HAP-1 (cell line): ENCODE results near the gene AMT.
"Not testable (repeated sequence)": the region's sequence is repeated elsewhere in the genome, so short reads cannot be mapped to it uniquely, and the experiment has no call there.

ENCODE experiments used
- DNase-seq, 2 experiments: peaks; one replicate each; pipeline ENCODE4 v3.0.0-alpha.2; 2016 to 2020; ENCODE audit warnings: low spot score in 2 of 2
- H3K27me3 ChIP-seq: fragments of 250-450 bp; sonication (Bioruptor Pico); 2 replicates; pipeline ENCODE4 v1.5.1; 2020; ENCODE audit warnings: low read depth, mild to moderate bottlenecking, moderate library complexity
- H3K36me3 ChIP-seq: fragments of 250-450 bp; sonication (Bioruptor Pico); replicated peaks from 2 replicates; pipeline ENCODE4 v1.5.1; 2020; ENCODE audit warnings: mild to moderate bottlenecking
- H3K4me1 ChIP-seq: fragments of 250-450 bp; sonication (Bioruptor Pico); 2 replicates; pipeline ENCODE4 v1.5.1; 2020; ENCODE audit warnings: mild to moderate bottlenecking
- H3K4me3 ChIP-seq: fragments of 250-450 bp; sonication (Bioruptor Pico); 2 replicates; pipeline ENCODE4 v1.5.1; 2020; ENCODE audit warnings: mild to moderate bottlenecking, moderate library complexity
- H3K9me3 ChIP-seq: fragments of 250-450 bp; sonication (Bioruptor Pico); 2 replicates; pipeline ENCODE4 v1.5.1; 2020; ENCODE audit warnings: mild to moderate bottlenecking, moderate library complexity
- in situ Hi-C: fragments of 300-500 bp; cut with MboI; formaldehyde crosslinking; loops from 3 replicates; pipeline ENCODE4 v1.14.3; 2020; ENCODE audit warnings: low sequenced_read_pairs, inconsistent platforms, mixed read lengths

AMT gene

GRCh38 chr3:49413338-49413734 is 8.9 kb downstream of the AMT start:
- H3K9me3 ChIP-seq, result no peaks in the 10 kb centered on the region
- in situ Hi-C loops, result no loop called here
- no peaks in the 10 kb centered on the region for H3K27me3 ChIP-seq
- peaks cover 25% of the 10 kb centered on the region for H3K4me1 ChIP-seq
- DNase-seq, result no peak
- H3K4me3 ChIP-seq, result peak overlapping the region; percentile 75; the same call in 1 of the 2 replicates
- peaks cover 42% of the 10 kb centered on the region for H3K36me3 ChIP-seq

GRCh38 chr3:49412632-49413337 is 9.5 kb downstream of the AMT start:
- Histone ChIP-seq H3K4me3 (peak overlapping the region; percentile 75), H3K36me3 (peaks cover 41% of the 10 kb centered on the region), H3K27me3 (no peaks in the 10 kb centered on the region), H3K4me1 (peaks cover 28% of the 10 kb centered on the region), H3K9me3 (no peaks in the 10 kb centered on the region)
- no peak for DNase-seq
- in situ Hi-C loops, result no loop called here

GRCh38 chr3:49411968-49412631 is 10.2 kb downstream of the AMT start, which contains the start of the genes RHOA and TCTA:
Gene RHOA (minus strand): TSS chr3:49411976. CDS start chr3:49375589, 36,387 bp downstream.
Gene TCTA (plus strand): TSS chr3:49412423. CDS start chr3:49412427, 4 bp downstream.
- DNase-seq, result peak; percentile 98 to 99
- Histone ChIP-seq H3K27me3 (no peaks in the 10 kb centered on the region), H3K4me1 (peaks cover 33% of the 10 kb centered on the region), H3K36me3 (peaks cover 34% of the 10 kb centered on the region), H3K4me3 (peak within 1 kb of the TSS; percentile 75), H3K9me3 (no peaks in the 10 kb centered on the region)
- in situ Hi-C loops, result no loop called here

DNA sequence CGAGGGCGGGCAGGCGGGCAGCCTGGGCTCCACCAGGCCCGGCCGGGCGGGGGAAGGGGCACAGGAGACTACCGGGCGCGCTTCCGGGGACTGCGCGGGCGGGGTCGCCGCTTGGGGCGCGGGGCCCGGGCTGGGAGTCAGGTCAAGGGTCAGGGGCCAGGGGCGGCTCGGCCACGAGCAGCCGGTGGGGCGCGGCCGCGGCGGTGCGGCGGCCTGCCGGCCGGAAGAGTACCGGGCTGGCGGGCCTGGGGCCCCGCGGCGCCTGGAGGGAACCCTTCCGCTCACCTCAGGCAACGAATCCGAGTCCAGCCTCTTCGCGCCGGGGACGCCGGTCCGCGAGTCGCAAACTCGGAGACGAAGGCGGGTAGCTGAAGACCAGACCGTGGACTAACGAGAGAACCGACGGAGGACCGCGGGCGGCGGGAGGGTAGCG is 10.7 kb downstream of the AMT start:
- Histone ChIP-seq H3K27me3 (no peaks in the 10 kb centered on the region), H3K4me1 (peaks cover 38% of the 10 kb centered on the region), H3K9me3 (no peaks in the 10 kb centered on the region), H3K4me3 (peak overlapping the region; percentile 75), H3K36me3 (peaks cover 29% of the 10 kb centered on the region)
- in situ Hi-C loops, result no loop called here
- peak in 1 of 2 experiments; percentile 49 for DNase-seq

DNA sequence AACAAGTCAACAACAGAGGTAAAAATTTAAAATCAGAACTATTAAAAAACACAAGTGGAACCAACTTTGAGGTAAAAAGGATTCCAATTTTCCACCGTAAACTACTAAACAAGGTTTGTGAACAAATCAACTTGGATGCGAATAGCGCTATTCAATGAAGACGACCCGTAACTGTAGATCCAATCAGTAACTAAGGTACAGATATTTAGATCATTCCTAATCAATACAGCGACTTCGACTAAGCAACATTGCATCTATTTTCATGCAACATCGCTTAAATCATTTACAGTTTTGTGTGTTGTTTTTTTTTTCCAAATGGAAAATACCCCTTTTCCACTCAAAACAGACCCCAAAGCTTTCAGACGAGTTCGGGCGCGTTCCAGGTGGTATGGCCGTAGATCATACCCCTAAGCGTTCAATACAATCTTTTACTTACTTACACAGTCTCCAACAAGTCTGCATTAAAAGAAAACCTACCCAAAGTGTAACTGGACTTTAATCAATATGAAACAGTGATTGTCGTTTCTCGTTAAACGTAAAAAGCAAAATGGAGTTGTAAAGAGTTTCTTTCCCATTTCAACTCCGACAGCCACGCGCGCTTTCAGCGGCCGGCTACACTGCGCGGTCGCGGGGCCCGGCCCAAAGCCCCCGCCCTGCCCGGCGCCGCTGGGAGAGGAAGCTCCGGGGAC is 11.3 kb downstream of the AMT start:
- DNase-seq, result no peak
- Histone ChIP-seq H3K9me3 (no peaks in the 10 kb centered on the region), H3K4me1 (peaks cover 44% of the 10 kb centered on the region), H3K36me3 (peaks cover 26% of the 10 kb centered on the region), H3K27me3 (no peaks in the 10 kb centered on the region), H3K4me3 (peak overlapping the region; percentile 75)
- in situ Hi-C loops, result no loop called here

DNA sequence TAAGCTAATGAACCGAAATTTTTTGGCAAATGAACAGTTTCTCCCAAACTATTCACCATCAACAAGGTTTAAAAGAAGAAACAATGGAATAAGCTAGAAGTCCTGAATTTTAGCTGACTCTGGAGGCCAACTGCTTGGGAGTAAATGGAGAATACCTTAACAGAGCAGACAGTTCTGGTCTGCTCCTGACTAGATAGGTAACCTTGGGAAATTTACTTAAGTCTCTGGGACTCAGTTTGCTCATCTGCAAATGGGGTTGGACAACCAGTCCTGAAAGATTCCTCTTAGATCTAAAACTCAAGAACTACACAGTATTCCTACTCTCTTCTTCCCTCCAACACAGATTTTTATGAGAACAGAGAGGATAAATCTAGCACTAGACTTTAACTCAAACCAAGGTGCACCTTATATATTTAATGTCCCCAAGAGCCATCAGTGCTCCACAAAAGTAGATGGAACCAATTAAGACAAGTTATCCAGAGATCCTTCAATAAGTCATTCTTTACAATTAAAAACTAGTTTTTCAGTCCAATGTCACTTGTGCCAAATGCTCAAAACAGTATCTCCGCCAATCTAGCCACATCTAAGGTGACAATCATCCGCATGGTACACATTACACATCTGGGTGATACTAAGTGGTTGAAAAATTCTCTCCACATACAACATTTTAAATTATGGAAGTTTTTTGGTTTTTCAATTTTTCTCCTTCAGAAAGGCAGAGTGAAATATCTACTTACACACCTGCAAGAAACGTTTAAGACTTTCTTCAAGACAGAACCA is 12.0 kb downstream of the AMT start:
- Histone ChIP-seq H3K9me3 (no peaks in the 10 kb centered on the region), H3K36me3 (peaks cover 20% of the 10 kb centered on the region), H3K4me3 (peak overlapping the region; percentile 75), H3K4me1 (peaks cover 44% of the 10 kb centered on the region), H3K27me3 (no peaks in the 10 kb centered on the region)
- in situ Hi-C loops, result no loop called here
- DNase-seq, result no peak

GRCh38 chr3:49406571-49407565 is 15.4 kb downstream of the AMT start:
- H3K36me3 ChIP-seq, result peaks cover 10% of the 10 kb centered on the region
- in situ Hi-C loops, result no loop called here
- H3K4me3 ChIP-seq, result no peak overlapping the region
- H3K4me1 ChIP-seq, result peaks cover 33% of the 10 kb centered on the region
- peak; percentile 16 to 55 for DNase-seq
- no peaks in the 10 kb centered on the region for H3K27me3 ChIP-seq
- H3K9me3 ChIP-seq, result no peaks in the 10 kb centered on the region

GRCh38 chr3:49405570-49405969 is 16.7 kb downstream of the AMT start:
- DNase-seq, in situ Hi-C loops, H3K4me3 ChIP-seq, H3K27me3 ChIP-seq, H3K9me3 ChIP-seq: not testable (repeated sequence)
- Histone ChIP-seq H3K36me3 (peaks cover 12% of the 10 kb centered on the region), H3K4me1 (peaks cover 33% of the 10 kb centered on the region)

DNA sequence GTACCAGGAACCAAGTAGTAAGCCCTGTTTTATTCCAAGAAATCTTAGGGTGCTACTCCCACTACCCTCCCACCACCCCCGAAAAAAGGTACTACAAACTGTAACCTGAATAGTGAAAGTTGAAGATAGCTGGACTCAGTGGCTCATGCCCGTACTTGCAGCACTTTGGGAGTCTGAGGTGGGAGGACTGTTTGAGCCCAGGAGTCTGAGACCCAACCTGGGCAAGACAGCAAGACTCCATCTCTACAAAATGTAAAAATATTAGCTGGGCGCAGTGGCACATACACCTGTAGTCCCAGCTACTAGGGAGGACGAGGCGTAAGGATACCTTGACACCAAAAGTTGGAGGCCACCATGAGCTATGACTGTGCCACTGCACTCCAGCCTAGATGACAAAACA is 18.4 kb downstream of the AMT start:
- peaks cover 12% of the 10 kb centered on the region for H3K36me3 ChIP-seq
- no peaks in the 10 kb centered on the region for H3K9me3 ChIP-seq
- DNase-seq, result no peak
- H3K4me3 ChIP-seq, result no peak overlapping the region
- H3K27me3 ChIP-seq, result no peaks in the 10 kb centered on the region
- H3K4me1 ChIP-seq, result peaks cover 22% of the 10 kb centered on the region
- in situ Hi-C loops, result no loop called here

DNA sequence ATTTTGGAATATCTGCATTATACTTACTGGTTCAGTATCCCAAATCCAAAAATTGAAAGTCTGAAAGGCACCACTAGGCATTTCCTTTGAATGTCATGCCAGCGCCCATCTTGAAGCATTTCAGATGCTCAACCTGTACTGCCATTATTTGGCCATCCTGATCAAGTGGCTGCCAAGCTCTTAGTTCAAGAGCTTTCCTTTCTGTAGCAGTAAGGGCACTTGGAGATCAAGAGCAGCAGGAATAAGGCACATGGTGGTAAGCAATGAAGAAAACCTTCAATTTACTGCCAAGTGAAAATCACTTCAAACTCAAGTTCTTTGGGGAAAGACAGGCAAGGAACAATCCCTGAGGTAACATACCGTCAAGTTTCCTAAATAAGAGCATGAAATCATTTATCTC is 20.5 kb downstream of the AMT start:
- peaks cover 17% of the 10 kb centered on the region for H3K36me3 ChIP-seq
- no peak overlapping the region for H3K4me3 ChIP-seq
- no peak for DNase-seq
- peaks cover 11% of the 10 kb centered on the region for H3K4me1 ChIP-seq
- H3K9me3 ChIP-seq, result no peaks in the 10 kb centered on the region
- in situ Hi-C loops, result no loop called here
- H3K27me3 ChIP-seq, result no peaks in the 10 kb centered on the region

DNA sequence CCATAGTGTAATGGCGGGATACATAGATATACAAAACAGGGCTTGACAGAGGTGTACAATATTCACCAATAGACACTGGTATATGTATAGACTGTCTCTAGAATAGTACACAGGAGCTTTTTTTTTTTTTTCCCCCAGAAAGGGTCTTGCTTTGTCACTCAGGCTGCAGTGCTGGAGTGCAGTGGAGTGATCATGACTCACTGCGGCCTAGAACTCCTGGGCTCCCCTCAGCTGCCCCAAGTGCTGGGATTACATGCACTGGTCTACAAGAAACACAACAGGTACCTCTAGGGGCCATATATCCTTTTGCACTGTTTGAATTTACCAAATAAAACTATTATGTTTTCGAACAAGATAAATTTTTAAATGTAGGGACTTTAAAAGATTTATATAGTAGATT is 22.8 kb downstream of the AMT start:
- Histone ChIP-seq H3K4me3 (no peak overlapping the region), H3K27me3 (no peaks in the 10 kb centered on the region), H3K4me1 (peaks cover 3% of the 10 kb centered on the region), H3K9me3 (no peaks in the 10 kb centered on the region), H3K36me3 (peaks cover 37% of the 10 kb centered on the region)
- DNase-seq, result no peak
- in situ Hi-C loops, result no loop called here

GRCh38 chr3:49397470-49397869 is 24.8 kb downstream of the AMT start:
- in situ Hi-C loops, result no loop called here
- H3K9me3 ChIP-seq, result no peaks in the 10 kb centered on the region
- H3K36me3 ChIP-seq, result peaks cover 34% of the 10 kb centered on the region
- no peaks in the 10 kb centered on the region for H3K27me3 ChIP-seq
- peaks cover 3% of the 10 kb centered on the region for H3K4me1 ChIP-seq
- H3K4me3 ChIP-seq, result no peak overlapping the region
- DNase-seq, result peak; percentile 51 to 60
